Measurements from ENCODE around the gene CLHC1. TPM values are rescaled to one million over a fixed set of nuclear protein-coding genes. Genes with fewer than 3 reads are reported as not detected.

Gene CLHC1
- total and polyA plus RNA-seq, 8 donors, result 1.9 to 43.9 (median 6.8) TPM

- H3K27ac ChIP-seq, result peak overlapping the region in 4 of 5 donors; percentile 22 to 75 (median 47)
- H3K4me1 ChIP-seq, result peaks cover 42 to 65% (median 55%) of the 10 kb centered on the region in 4 donors
These were observed 79.3 kb downstream of the CLHC1 start for GRCh38 chr2:55152475-55153412.

GRCh38 chr2:55151733-55152433 lies 80.2 kb downstream of the CLHC1 start:
- intact Hi-C loops (cut with DNase I; ENCODE audit: low total_unique reads), result no loop called here
- no peaks in the 10 kb centered on the region for H3K36me3 ChIP-seq
- H3K27ac ChIP-seq, result peak overlapping the region in 4 of 5 donors; percentile 22 to 75 (median 47)
- no peak for TF ChIP-seq EP300 (IDR thresholded peaks at IDR 0.05)
- no peak for TF ChIP-seq POLR2AphosphoS5 (IDR thresholded peaks at IDR 0.05)
- no peak for TF ChIP-seq POLR2A (IDR thresholded peaks at IDR 0.05)
- no peak for TF ChIP-seq CTCF (IDR thresholded peaks at IDR 0.05)
- peaks cover 34 to 57% (median 46%) of the 10 kb centered on the region in 4 donors for H3K4me1 ChIP-seq
- no peaks in the 10 kb centered on the region for H3K9me3 ChIP-seq
- no peaks in the 10 kb centered on the region for H3K27me3 ChIP-seq
- DNase-seq, result no peak
- no peak overlapping the region for H3K4me3 ChIP-seq

More at GRCh38 chr2:55152475-55153412, 79.3 kb downstream of the CLHC1 start:
- 82 to 90% (median 89%) methylated on average over 13 to 14 of the region's 14 CpGs for WGBS, 5 donors
- Histone ChIP-seq H3K4me3 (no peak overlapping the region), H3K9me3 (no peaks in the 10 kb centered on the region), H3K27me3 (no peaks in the 10 kb centered on the region), H3K36me3 (no peaks in the 10 kb centered on the region)
- no peak for DNase-seq
- intact Hi-C loops (cut with DNase I; ENCODE audit: low total_unique reads), result no loop called here
- TF ChIP-seq POLR2AphosphoS5 (IDR thresholded peaks at IDR 0.05) (no peak), POLR2A (IDR thresholded peaks at IDR 0.05) (no peak), EP300 (IDR thresholded peaks at IDR 0.05) (no peak), CTCF (IDR thresholded peaks at IDR 0.05) (no peak)

- 95 to 100% (median 96%) methylated on average over 3 of the region's 3 CpGs for WGBS, 5 donors
- Histone ChIP-seq H3K27me3 (no peaks in the 10 kb centered on the region), H3K4me1 (peaks cover 24 to 47% (median 37%) of the 10 kb centered on the region in 4 donors), H3K36me3 (no peaks in the 10 kb centered on the region), H3K4me3 (no peak overlapping the region), H3K27ac (no peak overlapping the region), H3K9me3 (no peaks in the 10 kb centered on the region)
- intact Hi-C loops (cut with DNase I; ENCODE audit: low total_unique reads), result no loop called here
- no peak for DNase-seq
- TF ChIP-seq POLR2AphosphoS5 (IDR thresholded peaks at IDR 0.05) (no peak), EP300 (IDR thresholded peaks at IDR 0.05) (no peak), POLR2A (IDR thresholded peaks at IDR 0.05) (no peak), CTCF (IDR thresholded peaks at IDR 0.05) (no peak)
These were observed 81.3 kb downstream of the CLHC1 start for GRCh38 chr2:55150834-55151233.

GRCh38 chr2:55148269-55148668 lies 83.8 kb downstream of the CLHC1 start:
- Histone ChIP-seq H3K4me3 (no peak overlapping the region), H3K27ac (no peak overlapping the region), H3K27me3 (no peaks in the 10 kb centered on the region), H3K9me3 (no peaks in the 10 kb centered on the region), H3K36me3 (no peaks in the 10 kb centered on the region), H3K4me1 (peaks cover 5 to 24% (median 16%) of the 10 kb centered on the region in 4 donors)
- intact Hi-C loops (cut with DNase I; ENCODE audit: low total_unique reads), result no loop called here
- DNase-seq, result no peak
- WGBS, 5 donors, result 51 to 69% (median 60%) methylated on average over 2 of the region's 2 CpGs
- TF ChIP-seq POLR2AphosphoS5 (IDR thresholded peaks at IDR 0.05) (no peak), POLR2A (IDR thresholded peaks at IDR 0.05) (no peak), CTCF (IDR thresholded peaks at IDR 0.05) (no peak)

Measured in stomach (tissue), 9 donors.